HFFc6 (cell line): ENCODE data around the gene ETNPPL. TPM values are rescaled to one million over a fixed set of nuclear protein-coding genes. Genes with fewer than 3 reads are reported as not detected.

Experiments used
- DNase-seq: peaks from one replicate; pipeline ENCODE4 v3.0.0-alpha.2; 2018
- H3K27ac Mint-ChIP-seq: 2 replicates; pipeline ENCODE4 v1.8.0; 2020; ENCODE audit warnings: mild to moderate bottlenecking, mixed read lengths
- H3K27me3 Mint-ChIP-seq: 2 replicates; pipeline ENCODE4 v1.8.0; 2021; ENCODE audit warnings: mild to moderate bottlenecking, moderate library complexity, mixed read lengths; ENCODE audit not compliant: insufficient read depth
- H3K36me3 Mint-ChIP-seq: 2 replicates; pipeline ENCODE4 v1.8.0; 2021; ENCODE audit warnings: low read depth, mixed read lengths
- H3K4me1 Mint-ChIP-seq: 2 replicates; pipeline ENCODE4 v1.8.0; 2020; ENCODE audit warnings: low read depth, mixed read lengths
- H3K4me3 Mint-ChIP-seq: 2 replicates; pipeline ENCODE4 v1.8.0; 2020; ENCODE audit warnings: mild to moderate bottlenecking, moderate library complexity, mixed read lengths
- H3K9me3 Mint-ChIP-seq: 2 replicates; pipeline ENCODE4 v1.8.0; 2020; ENCODE audit warnings: mild to moderate bottlenecking, mixed read lengths
- CTCF ChIP-seq: fragments of 200-600 bp; sonication (generic); IDR thresholded peaks from 2 replicates; pipeline ENCODE4 v1.5.0; 2021; ENCODE audit warnings: antibody characterized with exemption, mild to moderate bottlenecking
- long read RNA-seq: library from polyadenylated mRNA; unstranded; transcript quantifications from one replicate; pipeline ENCODE4 v2.0.0, GENCODE V29; 2019
- total RNA-seq, 6 experiments: library from RNA; stranded (reverse); fragmentation: NEBNext Ultra II Directional; extraction: Animal tissue kit (Norgen Biotek cat#: 25700); gene quantifications; 2 replicates in 1 of 6; 3 replicates in 5 of 6; pipeline ENCODE4 v1.2.3, GENCODE V29; 2021

ETNPPL gene
- total RNA-seq: not detected
- long read RNA-seq: 0 reads

GRCh38 chr4:108762559-108763225, at the start of gene ETNPPL:
Gene ETNPPL (minus strand): TSS chr4:108763053. CDS start chr4:108762898, 155 bp downstream.
- H3K36me3 Mint-ChIP-seq: no peaks in the 10 kb centered on the region
- DNase-seq: no peak
- no peak within 1 kb of the TSS for H3K27ac Mint-ChIP-seq
- peak within 1 kb of the TSS; percentile 72 for H3K4me3 Mint-ChIP-seq
- no peak for TF ChIP-seq CTCF
- peaks cover 14% of the 10 kb centered on the region for H3K27me3 Mint-ChIP-seq
- H3K9me3 Mint-ChIP-seq: no peaks in the 10 kb centered on the region
- peaks cover 7% of the 10 kb centered on the region for H3K4me1 Mint-ChIP-seq

DNA sequence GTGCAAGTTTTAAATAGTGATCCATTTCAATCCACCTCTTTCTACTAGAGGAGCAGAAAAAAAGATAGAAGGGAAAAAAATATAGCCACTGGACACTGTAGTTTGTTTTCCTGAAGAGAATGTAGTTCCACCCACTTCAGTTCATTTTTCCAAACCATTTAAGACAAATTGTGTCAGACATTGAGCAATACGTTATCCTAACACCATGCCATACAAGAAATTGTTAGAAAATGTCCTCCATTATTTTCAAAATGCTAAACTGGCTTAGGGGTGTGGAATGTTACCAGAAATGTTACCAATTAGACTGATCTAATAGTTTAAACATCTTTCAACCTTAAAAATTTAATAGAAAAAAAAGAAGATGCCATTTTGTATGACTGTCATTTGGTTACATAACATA, 48.6 kb upstream of the ETNPPL start:
- Mint-ChIP-seq H3K4me1 (no peaks in the 10 kb centered on the region), H3K27me3 (peaks cover 2% of the 10 kb centered on the region; the same call in 1 of the 2 replicates), H3K4me3 (no peak overlapping the region), H3K9me3 (no peaks in the 10 kb centered on the region), H3K36me3 (no peaks in the 10 kb centered on the region), H3K27ac (no peak overlapping the region)
- no peak for DNase-seq
- TF ChIP-seq CTCF: no peak

- Mint-ChIP-seq H3K27me3 (peaks cover 2% of the 10 kb centered on the region; the same call in 1 of the 2 replicates), H3K4me3 (no peak overlapping the region), H3K4me1 (no peaks in the 10 kb centered on the region), H3K9me3 (no peaks in the 10 kb centered on the region), H3K27ac (no peak overlapping the region), H3K36me3 (no peaks in the 10 kb centered on the region)
- DNase-seq: no peak
- no peak for TF ChIP-seq CTCF
Measured at GRCh38 chr4:108810087-108810486, 47.2 kb upstream of the ETNPPL start.

GRCh38 chr4:108804648-108805273, 41.9 kb upstream of the ETNPPL start:
- TF ChIP-seq CTCF: no peak
- DNase-seq: no peak
- Mint-ChIP-seq H3K4me3 (no peak overlapping the region), H3K4me1 (no peaks in the 10 kb centered on the region), H3K9me3 (no peaks in the 10 kb centered on the region), H3K36me3 (no peaks in the 10 kb centered on the region), H3K27me3 (no peaks in the 10 kb centered on the region; the same call in 1 of the 2 replicates), H3K27ac (no peak overlapping the region)

DNA sequence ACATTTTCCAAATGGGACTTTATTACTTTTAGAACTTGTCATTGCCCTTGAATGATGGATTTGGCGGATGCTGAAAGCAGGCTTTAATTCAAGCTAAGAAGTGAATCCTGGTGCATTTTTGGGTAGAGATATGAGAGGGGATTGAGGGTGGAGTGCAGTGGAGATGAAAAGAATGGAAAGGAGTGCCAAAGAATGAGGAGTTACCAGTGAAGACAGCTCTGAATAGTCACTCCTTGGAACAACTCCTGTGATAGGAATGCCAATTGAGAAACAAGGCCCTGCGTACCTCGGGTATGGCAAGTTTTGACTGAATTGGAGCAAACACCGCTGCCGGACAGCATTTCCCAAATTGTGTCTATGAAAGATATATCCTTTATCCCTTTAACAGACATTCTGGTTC, 36.5 kb upstream of the ETNPPL start:
- TF ChIP-seq CTCF: no peak
- Mint-ChIP-seq H3K36me3 (no peaks in the 10 kb centered on the region), H3K9me3 (no peaks in the 10 kb centered on the region), H3K4me3 (no peak overlapping the region), H3K27me3 (no peaks in the 10 kb centered on the region), H3K27ac (no peak overlapping the region), H3K4me1 (no peaks in the 10 kb centered on the region; the same call in 1 of the 2 replicates)
- no peak for DNase-seq
